ENCODE results near the gene PPP1R15B.

DNA sequence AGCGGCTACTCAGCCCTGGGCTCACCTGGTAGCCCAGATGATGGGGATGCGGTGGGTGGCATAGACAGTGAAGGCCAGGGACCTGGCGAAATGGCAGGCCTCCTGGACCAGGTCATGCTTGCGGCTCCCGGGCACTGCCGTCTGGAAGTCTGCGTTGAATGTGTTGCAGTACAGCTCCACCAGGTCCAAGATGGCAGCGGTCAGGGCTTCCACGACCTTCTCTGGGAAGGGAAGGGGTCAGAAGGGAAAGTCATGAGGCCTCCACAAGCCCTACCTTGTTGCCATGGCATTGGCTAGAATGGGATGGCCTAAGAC lies 44.2 kb upstream of the PPP1R15B start:
- no peak for TF ChIP-seq EZH2phosphoT487 (conservative IDR thresholded peaks at IDR 0.05; ENCODE audit: low read length)
- TF ChIP-seq, protein P1, sequence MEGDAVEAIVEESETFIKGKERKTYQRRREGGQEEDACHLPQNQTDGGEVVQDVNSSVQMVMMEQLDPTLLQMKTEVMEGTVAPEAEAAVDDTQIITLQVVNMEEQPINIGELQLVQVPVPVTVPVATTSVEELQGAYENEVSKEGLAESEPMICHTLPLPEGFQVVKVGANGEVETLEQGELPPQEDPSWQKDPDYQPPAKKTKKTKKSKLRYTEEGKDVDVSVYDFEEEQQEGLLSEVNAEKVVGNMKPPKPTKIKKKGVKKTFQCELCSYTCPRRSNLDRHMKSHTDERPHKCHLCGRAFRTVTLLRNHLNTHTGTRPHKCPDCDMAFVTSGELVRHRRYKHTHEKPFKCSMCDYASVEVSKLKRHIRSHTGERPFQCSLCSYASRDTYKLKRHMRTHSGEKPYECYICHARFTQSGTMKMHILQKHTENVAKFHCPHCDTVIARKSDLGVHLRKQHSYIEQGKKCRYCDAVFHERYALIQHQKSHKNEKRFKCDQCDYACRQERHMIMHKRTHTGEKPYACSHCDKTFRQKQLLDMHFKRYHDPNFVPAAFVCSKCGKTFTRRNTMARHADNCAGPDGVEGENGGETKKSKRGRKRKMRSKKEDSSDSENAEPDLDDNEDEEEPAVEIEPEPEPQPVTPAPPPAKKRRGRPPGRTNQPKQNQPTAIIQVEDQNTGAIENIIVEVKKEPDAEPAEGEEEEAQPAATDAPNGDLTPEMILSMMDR (IDR thresholded peaks at IDR 0.05; ENCODE audit: insufficient read depth, low read length, poor library complexity, severe bottlenecking), result no peak

Measured in SU-DHL-6 (cell line).